Middle frontal gyrus (tissue), 1 donor: ENCODE data around the gene HINT2.

Experiments used
- DNase-seq: peaks from one replicate; pipeline ENCODE4 v3.0.0-alpha.2; 2015; ENCODE audit warnings: low spot score; ENCODE audit errors: extremely low spot score

HINT2 gene

GRCh38 chr9:35811381-35812024 is 3.3 kb downstream of the HINT2 start:
- no peak for DNase-seq

- no peak for DNase-seq
These were observed 4.7 kb downstream of the HINT2 start for GRCh38 chr9:35810122-35810521.

GRCh38 chr9:35808433-35808832 is 6.4 kb downstream of the HINT2 start:
- no peak for DNase-seq

- no peak for DNase-seq
These were observed 8.7 kb downstream of the HINT2 start for GRCh38 chr9:35806101-35806500.

DNA sequence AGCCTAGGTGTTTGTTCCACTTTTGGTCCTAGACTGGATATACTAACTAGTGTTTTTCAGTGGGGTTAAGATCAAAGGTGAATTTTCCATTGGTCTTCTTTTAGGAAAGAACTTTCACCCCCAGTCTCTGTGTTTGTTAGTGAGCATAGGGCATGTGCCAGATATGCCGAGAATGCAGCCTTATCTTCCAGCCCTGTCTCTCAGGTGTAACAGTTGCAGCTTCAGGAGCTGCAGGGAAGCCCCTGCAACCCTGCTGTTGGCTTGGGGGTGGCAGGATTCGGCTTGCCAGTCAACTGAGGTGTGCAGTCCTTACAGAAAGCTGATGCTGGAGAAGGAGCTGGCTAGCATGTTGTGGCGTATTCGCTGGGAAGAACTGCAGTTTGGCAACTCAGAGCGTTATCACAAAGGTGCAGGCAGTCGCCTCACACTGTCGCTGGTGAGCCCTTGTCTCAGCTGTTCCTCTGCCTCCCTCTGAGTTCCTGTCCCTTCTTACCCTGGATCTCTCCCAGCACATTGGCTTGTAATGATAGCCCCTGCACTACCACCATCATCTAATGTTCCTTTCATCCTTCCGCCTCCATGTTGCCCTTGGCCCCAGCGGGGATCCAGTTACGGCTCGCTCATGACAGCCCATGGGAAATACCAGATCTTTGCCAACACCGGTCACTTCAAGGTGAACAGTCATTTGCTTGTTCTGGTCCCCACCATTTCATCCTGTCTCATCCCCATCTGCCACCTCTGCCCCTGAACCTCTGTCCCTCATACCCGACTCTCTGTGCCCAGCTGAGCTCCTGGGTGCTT is 13.3 kb downstream of the HINT2 start:
- DNase-seq, result no peak

DNA sequence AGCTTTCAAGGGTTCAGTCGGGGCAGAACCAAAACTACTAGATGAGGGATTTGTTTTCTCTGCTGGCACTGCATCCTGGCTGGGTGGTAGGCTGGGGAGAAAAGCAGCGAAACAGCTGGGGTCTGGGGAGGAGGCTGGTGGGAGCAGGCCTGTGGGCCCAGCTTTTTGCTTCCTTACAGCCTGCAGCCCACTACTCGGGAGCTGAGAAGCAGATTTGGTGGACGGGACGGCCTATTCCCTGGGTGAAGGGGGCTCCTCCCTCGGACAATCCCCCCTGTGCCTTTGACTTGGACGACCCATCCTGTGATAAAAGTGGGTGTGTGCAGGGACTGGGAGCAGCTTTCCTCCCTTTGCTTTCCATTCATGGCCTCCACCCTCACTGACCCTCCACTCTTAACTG is 14.3 kb downstream of the HINT2 start:
- no peak for DNase-seq

- DNase-seq, result no peak
These were observed 16.0 kb downstream of the HINT2 start for GRCh38 chr9:35798658-35799374.

- DNase-seq, result no peak
These were observed 17.3 kb downstream of the HINT2 start for GRCh38 chr9:35797311-35798109.

- DNase-seq, result no peak
These were observed 19.1 kb downstream of the HINT2 start for GRCh38 chr9:35795695-35796094.

DNA sequence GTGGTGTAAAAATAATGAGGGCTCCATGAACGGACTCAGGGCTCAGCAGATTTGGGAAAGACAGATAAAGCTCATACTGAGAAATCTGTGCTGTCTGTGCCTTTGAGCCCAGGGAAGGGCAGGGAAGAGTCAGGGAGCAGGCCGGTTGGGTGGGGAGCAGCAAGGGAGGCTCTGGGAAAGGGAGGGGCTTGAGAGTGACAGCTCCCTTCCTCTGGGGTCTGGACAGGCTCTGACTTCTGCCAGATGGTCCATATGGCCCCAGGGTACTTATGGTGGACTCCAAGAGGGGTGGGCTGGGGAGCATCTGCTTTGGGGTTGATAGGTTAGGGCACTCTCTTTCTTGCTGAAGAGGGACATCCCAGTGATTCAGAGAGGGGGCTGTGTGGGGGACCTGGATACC is 21.4 kb downstream of the HINT2 start:
- no peak for DNase-seq

- DNase-seq, result no peak
These were observed 22.0 kb downstream of the HINT2 start for GRCh38 chr9:35792826-35793225.

DNA sequence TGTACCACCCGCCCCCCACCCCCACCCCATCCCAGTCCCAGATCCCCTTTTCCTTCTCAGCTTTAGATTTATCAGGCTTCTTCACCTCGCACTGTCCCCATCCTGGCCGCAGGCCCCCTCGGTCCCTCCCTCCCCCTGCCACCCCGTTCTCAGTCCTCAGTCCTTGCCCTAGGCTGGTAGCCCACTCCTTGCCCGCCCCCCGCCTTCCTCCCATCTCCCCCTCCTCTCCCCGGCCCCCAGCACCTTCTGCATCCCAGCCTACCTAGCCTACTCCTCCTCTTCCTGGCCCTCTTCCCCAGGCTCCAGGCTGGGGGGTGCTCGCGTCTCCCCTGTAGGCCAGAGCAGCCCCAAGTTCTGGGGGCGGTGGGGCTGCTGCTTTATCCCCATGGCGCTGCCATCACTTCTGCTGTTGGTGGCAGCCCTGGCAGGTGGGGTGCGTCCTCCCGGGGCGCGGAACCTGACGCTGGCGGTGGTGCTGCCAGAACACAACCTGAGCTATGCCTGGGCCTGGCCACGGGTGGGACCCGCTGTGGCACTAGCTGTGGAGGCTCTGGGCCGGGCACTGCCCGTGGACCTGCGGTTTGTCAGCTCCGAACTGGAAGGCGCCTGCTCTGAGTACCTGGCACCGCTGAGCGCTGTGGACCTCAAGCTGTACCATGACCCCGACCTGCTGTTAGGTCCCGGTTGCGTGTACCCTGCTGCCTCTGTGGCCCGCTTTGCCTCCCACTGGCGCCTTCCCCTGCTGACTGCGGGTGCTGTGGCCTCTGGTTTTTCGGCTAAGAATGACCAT is 22.6 kb downstream of the HINT2 start:
- DNase-seq, result no peak

DNA sequence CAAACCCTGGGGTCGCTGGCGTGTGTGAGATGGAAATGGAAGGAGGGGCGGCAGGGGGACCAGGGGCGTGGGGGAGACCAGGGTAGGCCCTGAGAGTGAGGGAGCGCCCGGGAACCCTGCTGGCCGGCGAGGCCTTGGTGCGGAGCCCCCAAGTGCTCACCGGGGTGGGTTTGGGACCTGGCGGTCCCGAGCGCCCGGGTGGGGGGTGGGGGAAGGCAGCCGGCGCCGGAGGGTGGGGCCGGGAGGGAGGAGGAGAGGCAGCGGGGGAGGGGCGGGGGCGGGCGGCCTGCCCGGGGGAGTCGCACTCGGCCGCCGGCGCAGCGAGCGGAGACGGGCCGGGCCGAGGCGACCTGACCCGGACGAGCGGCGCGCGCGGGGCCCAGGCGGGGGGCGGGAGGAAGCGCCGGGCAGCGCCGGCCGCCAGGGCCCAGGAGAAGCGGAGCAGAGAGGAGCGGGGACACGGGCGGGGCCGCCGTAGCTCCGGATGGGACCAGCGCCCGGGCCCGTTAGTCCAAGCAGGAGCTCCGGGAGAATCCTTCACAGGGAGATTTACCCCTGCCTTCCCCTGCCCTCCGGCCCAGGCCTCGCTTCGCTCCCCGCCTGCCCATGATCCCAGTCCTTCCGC is 23.4 kb downstream of the HINT2 start, which contains the start of gene NPR2:
Gene NPR2, plus strand, starts transcription at position 295 of the 625 bp plus-strand sequence. CDS start 818 bp downstream, outside the sequence.
- no peak for DNase-seq

DNA sequence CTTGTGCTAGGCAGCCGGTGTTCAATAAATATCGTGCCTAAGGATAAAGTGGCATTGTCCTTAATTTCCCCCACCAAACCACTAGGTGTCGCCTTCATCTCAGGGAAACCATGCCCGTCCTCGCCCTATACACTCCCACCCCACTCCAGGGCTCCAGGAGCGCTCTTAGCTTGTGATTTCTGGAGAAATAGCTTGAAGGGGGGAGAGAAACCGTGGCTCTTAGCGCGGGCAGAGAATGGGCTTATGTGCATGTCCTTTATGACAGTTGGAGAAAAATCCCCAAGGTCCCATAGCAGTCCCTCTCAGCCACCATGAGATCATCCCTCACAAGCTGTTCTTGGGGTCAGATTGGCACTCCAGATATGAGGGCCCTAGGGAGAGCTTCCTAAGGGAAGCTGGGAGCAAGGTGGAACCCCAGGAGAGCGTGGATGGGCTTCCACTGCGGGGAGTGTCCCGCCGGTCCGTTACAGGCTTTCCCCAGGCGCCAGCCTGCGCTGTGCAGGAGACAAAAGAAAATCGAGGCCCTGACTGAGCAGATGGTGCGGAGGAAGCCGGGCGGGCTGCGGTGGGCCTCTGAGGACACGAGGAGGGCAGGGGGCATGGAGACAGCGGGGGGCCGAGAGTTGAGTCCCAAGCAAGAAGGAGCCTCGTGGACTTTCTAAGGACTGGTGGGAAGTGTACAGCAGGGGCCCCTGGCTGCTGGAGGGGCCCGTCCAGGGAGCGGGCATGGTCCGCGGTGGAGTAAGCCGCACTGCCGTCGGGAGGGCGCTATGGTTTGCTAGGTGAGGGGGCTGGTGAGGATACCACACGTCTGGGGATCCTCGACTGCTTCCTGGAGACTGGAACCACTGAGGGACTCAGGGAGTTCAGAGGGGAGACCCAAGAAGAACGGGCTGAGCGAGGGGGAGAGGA is 24.2 kb downstream of the HINT2 start:
- DNase-seq, result peak; percentile 63

GRCh38 chr9:35790025-35790384 is 24.8 kb downstream of the HINT2 start:
- DNase-seq, result no peak

DNA sequence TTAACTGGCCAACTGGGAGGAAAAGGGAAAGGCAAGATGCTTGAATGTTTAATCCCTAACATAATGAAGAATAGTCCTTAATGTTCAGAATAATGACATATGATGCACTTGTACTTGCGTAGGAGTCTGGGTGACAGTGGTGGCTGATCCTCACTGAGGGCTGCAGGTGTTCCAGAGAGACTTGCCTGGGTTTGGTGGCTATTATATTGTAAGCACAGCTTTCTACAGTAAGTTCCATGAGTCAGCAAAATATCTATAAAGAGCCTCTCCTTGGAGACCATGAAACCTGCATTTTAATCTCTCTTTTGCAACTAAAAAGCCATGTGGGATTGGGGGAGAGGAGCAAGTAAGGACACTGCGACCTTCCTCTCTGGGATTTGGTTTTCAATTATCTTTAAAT is 25.3 kb downstream of the HINT2 start:
- no peak for DNase-seq

- no peak for DNase-seq
These were observed 31.4 kb downstream of the HINT2 start for GRCh38 chr9:35783418-35783817.

DNA sequence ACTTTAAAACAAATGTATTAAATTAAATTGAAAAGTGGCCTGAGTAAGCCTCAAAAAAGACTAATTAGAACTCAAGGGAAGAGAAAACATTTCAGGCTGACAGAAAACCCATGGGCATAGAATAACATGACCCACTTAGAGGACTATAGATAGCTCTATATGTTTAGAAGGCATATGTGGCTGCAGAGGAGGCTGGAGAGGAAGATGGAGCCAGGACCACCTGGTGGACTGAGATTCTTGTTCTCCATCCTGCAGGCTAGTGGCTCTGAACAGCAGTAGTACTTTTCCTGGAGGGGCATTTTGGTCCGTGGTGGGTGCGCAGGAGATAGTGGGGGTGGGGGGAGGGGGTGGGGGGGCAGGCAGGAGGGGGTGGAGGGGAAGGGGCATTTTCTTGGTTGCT is 33.8 kb downstream of the HINT2 start:
- DNase-seq, result peak; percentile 33

GRCh38 chr9:35778496-35778895 is 36.3 kb downstream of the HINT2 start:
- no peak for DNase-seq
